ENCODE results near the gene ZNF496. TPM values are rescaled to one million over a fixed set of nuclear protein-coding genes. Genes with fewer than 3 reads are reported as not detected.

ZNF496 gene
- total and polyA plus RNA-seq, 9 of the 15 experiments (the other 6 are each of a cell fraction or from before 2014, with no cell fraction given), result 4.3 to 54.0 (median 31.3) TPM

DNA sequence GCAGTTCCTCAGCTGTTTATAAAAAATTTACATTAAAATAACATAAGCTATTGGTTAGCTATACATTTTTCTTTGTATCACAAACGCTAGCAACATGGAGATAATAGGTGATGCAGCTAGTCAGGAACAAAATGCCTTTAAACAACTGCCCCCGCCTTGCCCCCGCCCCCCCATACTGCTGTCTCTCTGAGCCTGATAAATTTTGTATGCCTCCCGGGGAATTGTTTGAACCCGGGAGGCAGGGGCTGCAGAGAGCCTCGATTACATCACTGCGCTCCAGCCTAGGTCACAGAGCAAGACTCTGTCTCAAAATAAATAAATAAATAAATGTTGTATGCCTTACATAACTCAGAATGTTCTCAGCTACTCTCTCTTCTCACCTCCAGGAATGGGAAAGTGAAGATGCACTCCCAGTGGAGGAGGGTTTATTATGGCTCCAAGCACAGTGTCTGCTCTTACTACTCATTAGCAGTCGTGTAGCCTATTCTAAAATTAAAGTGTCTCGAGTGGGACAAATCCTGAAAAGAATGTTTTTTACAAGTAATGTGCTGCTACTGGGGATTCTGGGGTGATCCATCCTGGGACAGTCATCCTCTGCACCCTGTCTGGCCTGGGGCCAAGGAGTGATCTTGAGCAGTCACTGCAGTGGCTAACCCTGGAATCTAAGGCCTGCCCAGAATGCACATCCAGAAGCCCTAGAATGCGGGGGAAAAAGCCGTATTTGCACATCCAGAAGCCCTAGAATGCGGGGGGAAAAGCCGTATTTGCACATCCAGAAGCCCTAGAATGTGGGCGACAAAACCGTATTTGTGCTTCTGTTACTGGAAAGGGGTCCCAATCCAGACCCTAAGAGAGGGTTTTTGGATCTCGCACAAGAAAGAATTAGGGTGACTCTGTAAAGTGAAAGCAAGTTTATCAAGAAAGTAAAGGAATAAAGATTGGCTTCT is 39.4 kb upstream of the ZNF496 start:
- peak overlapping the region; percentile 23; the same call in 1 of the 3 replicates for H3K27ac ChIP-seq (ENCODE audit: extremely low read depth, low read depth, low read length)
- H3K9me3 ChIP-seq (replicated peaks; ENCODE audit: control insufficient read depth, insufficient read depth, low read depth, low read length), result 0 out of 2 replicates have a peak, but pooled peaks cover 3% of the 10 kb centered on the region
- in situ Hi-C loops (cut with MboI), result no loop called here
- FAIRE-seq (no peak), DNase-seq (ENCODE audit: extremely low read depth in 1 of 4, low spot score in 3 of 4) (peak in 1 of 4 experiments; percentile 60), ATAC-seq (peak; percentile 10)
- intact Hi-C loops (cut with micrococcal nuclease), result loop anchor here (5.0 to 10.0 kb wide), 4 partner anchors 116 to 484 kb away; partner anchors contain the start of gene TRIM58
- H3K36me3 ChIP-seq (ENCODE audit: control insufficient read depth, insufficient read depth, low read length), result no peaks in the 10 kb centered on the region
- ChIA-PET CTCF (ENCODE audit: low intra/inter-chr PET ratio) (no interaction called here), POLR2A (interaction anchor here (0.9 kb wide), 1 partner anchor 10 kb away, joined by 3 read pairs; no protein-coding TSS in a partner anchor)
- no peak overlapping the region for H3K4me3 ChIP-seq
- no peaks in the 10 kb centered on the region; a peak in 1 of 5 replicates for H3K27me3 ChIP-seq (ENCODE audit: control insufficient read depth in 2 of 2, insufficient read depth in 2 of 2, low read length in 2 of 2)
- H4K20me1 ChIP-seq (replicated peaks; ENCODE audit: control insufficient read depth, insufficient read depth, low read length), result no peaks in the 10 kb centered on the region
- peak overlapping the region; percentile 5 for H3K4me2 ChIP-seq (ENCODE audit: insufficient read depth, low read length)
- H3K4me1 ChIP-seq (replicated peaks in 1 of 2; ENCODE audit: control insufficient read depth in 2 of 2, insufficient read depth in 2 of 2, low read length in 2 of 2), result peaks cover 6 to 28% of the 10 kb centered on the region in 2 experiments
- H2AFZ ChIP-seq (ENCODE audit: low read depth, low read length), result peak overlapping the region; percentile 53
- 27% methylated on average over 16 of the region's 16 CpGs for WGBS (ENCODE audit: insufficient coverage, low coverage, missing lambda C conversion rate)
- no peak overlapping the region for H3K9ac ChIP-seq (ENCODE audit: insufficient read depth in 1 of 2, low read depth in 2 of 2, low read length in 2 of 2)
- no peaks in the 10 kb centered on the region for H3K79me2 ChIP-seq (ENCODE audit: control insufficient read depth, insufficient read depth, low read length)
- no peaks in the 10 kb centered on the region for H3K9me1 ChIP-seq (ENCODE audit: control insufficient read depth, insufficient read depth, low read length)
- no TSS peak for BruUV-seq (replicated peaks)
- no peak for TF ChIP-seq EWSR1 (IDR thresholded peaks at IDR 0.05; ENCODE audit: borderline replicate concordance, low read depth, partially characterized antibody)
- TF ChIP-seq ARID2 (IDR thresholded peaks at IDR 0.05), result no peak
- TF ChIP-seq ZNF707 (CRISPR knock-in tag; conservative IDR thresholded peaks at IDR 0.05), result no peak
- no peak for TF ChIP-seq GTF2E2 (tag; IDR thresholded peaks at IDR 0.05)
- TF ChIP-seq, protein P1, sequence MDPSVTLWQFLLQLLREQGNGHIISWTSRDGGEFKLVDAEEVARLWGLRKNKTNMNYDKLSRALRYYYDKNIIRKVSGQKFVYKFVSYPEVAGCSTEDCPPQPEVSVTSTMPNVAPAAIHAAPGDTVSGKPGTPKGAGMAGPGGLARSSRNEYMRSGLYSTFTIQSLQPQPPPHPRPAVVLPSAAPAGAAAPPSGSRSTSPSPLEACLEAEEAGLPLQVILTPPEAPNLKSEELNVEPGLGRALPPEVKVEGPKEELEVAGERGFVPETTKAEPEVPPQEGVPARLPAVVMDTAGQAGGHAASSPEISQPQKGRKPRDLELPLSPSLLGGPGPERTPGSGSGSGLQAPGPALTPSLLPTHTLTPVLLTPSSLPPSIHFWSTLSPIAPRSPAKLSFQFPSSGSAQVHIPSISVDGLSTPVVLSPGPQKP (CRISPR knock-in tag; IDR thresholded peaks at IDR 0.05), result no peak
- no peak for TF ChIP-seq MAFK (IDR thresholded peaks at IDR 0.05; ENCODE audit: low read length)
- TF ChIP-seq ZNF717 (CRISPR knock-in tag; IDR thresholded peaks at IDR 0.05), result no peak
- no peak for TF ChIP-seq FOXP1 (CRISPR knock-in tag; IDR thresholded peaks at IDR 0.05)
- TF ChIP-seq ZNF551 (CRISPR knock-in tag; IDR thresholded peaks at IDR 0.05), result no peak
